NCI-H128 (cell line): ENCODE results near the gene PSMC1.

Experiments
- DNase-seq: peaks from one replicate; lab custom pipeline; 2025; ENCODE audit not compliant: unreplicated experiment; lab: John Stamatoyannopoulos, UW

PSMC1 gene

GRCh38 chr14:90275820-90276219, 19.5 kb downstream of the PSMC1 start:
- no peak for DNase-seq

GRCh38 chr14:90276646-90277367, 20.5 kb downstream of the PSMC1 start:
- DNase-seq, result no peak

GRCh38 chr14:90277581-90278198, 21.3 kb downstream of the PSMC1 start:
- no peak for DNase-seq

GRCh38 chr14:90278199-90279175, 22.1 kb downstream of the PSMC1 start:
- no peak for DNase-seq

GRCh38 chr14:90280096-90280495, 23.7 kb downstream of the PSMC1 start:
- no peak for DNase-seq

GRCh38 chr14:90281261-90281660, 24.9 kb downstream of the PSMC1 start:
- DNase-seq, result no peak

- DNase-seq, result no peak
These were observed 25.4 kb downstream of the PSMC1 start for GRCh38 chr14:90281756-90282155.

GRCh38 chr14:90287791-90288190, 31.4 kb downstream of the PSMC1 start:
- no peak for DNase-seq

GRCh38 chr14:90288651-90289355, 32.5 kb downstream of the PSMC1 start:
- DNase-seq, result no peak

- DNase-seq, result no peak
These were observed 34.1 kb downstream of the PSMC1 start for GRCh38 chr14:90290337-90291011.

- DNase-seq, result no peak
These were observed 35.3 kb downstream of the PSMC1 start for GRCh38 chr14:90291699-90292098.

GRCh38 chr14:90293766-90294730, 37.7 kb downstream of the PSMC1 start:
- no peak for DNase-seq

- DNase-seq, result no peak
These were observed 38.5 kb downstream of the PSMC1 start for GRCh38 chr14:90294872-90295271.

- DNase-seq, result no peak
These were observed 39.6 kb downstream of the PSMC1 start for GRCh38 chr14:90295870-90296516.

GRCh38 chr14:90296641-90297040, 40.3 kb downstream of the PSMC1 start:
- DNase-seq, result no peak

GRCh38 chr14:90297876-90298629, 41.7 kb downstream of the PSMC1 start:
- DNase-seq, result no peak

- no peak for DNase-seq
These were observed 43.1 kb downstream of the PSMC1 start for GRCh38 chr14:90299408-90299807.

GRCh38 chr14:90300611-90301047, 44.3 kb downstream of the PSMC1 start:
- DNase-seq, result no peak
